DND-41 (cell line): ENCODE results near the gene CDCA8.

ENCODE experiments used
- ATAC-seq: fragments of 200-7000 bp; cut with Tn5 transposase; 3 replicates; pipeline ENCODE4 v1.9.1; 2021; ENCODE audit warnings: low read depth; ENCODE audit not compliant: insufficient read depth
- DNase-seq: peaks from one replicate; pipeline ENCODE4 v3.0.0-alpha.2; 2020
- H2AFZ ChIP-seq: 2 replicates; pipeline ENCODE4 v1.6.0; 2012; ENCODE audit warnings: low read depth, low read length
- H3K27ac ChIP-seq: 2 replicates; pipeline ENCODE4 v1.5.1; 2012; ENCODE audit warnings: low read length, inconsistent platforms
- H3K27me3 ChIP-seq: fragments of 200-600 bp; sonication (generic); 2 replicates; pipeline ENCODE4 v1.6.0; 2012; ENCODE audit warnings: low read length, mild to moderate bottlenecking, inconsistent platforms; ENCODE audit not compliant: insufficient read depth, poor library complexity
- H3K36me3 ChIP-seq: 2 replicates; pipeline ENCODE4 v1.5.1; 2012; ENCODE audit warnings: low read length, inconsistent platforms; ENCODE audit not compliant: insufficient read depth
- H3K4me1 ChIP-seq: 2 replicates; pipeline ENCODE4 v1.5.1; 2012; ENCODE audit warnings: mild to moderate bottlenecking, low read length; ENCODE audit not compliant: insufficient read depth
- H3K4me2 ChIP-seq: 2 replicates; pipeline ENCODE4 v1.6.0; 2012; ENCODE audit warnings: mild to moderate bottlenecking, moderate library complexity, low read length, inconsistent platforms; ENCODE audit not compliant: insufficient read depth
- H3K4me3 ChIP-seq, 2 experiments: fragments of 200-600 bp in 1 of 2; shearing (Covaris generic) in 1 of 2; 2 replicates each; pipeline ENCODE4 v1.5.1; 2012 to 2016; ENCODE audit warnings: inconsistent platforms in 2 of 2, low read length in 2 of 2, mild to moderate bottlenecking in 2 of 2, low read depth in 1 of 2, moderate library complexity in 1 of 2
- H3K79me2 ChIP-seq: 2 replicates; pipeline ENCODE4 v1.6.0; 2012; ENCODE audit warnings: low read length, inconsistent platforms; ENCODE audit not compliant: insufficient read depth
- H3K9ac ChIP-seq: 2 replicates; pipeline ENCODE4 v1.6.0; 2012; ENCODE audit warnings: low read depth, mild to moderate bottlenecking, inconsistent platforms, low read length, moderate library complexity
- H3K9me3 ChIP-seq: 2 replicates; pipeline ENCODE4 v1.5.1; 2012; ENCODE audit warnings: low read length, moderate library complexity, mild to moderate bottlenecking, inconsistent platforms; ENCODE audit not compliant: insufficient read depth, severe bottlenecking
- H4K20me1 ChIP-seq: 2 replicates; pipeline ENCODE4 v1.6.0; 2012; ENCODE audit warnings: low read length; ENCODE audit not compliant: insufficient read depth
- CTCF ChIP-seq: IDR thresholded peaks from 2 replicates; pipeline ENCODE4 v1.5.1; 2012; ENCODE audit warnings: borderline replicate concordance, low read length, moderate library complexity, mild to moderate bottlenecking; ENCODE audit not compliant: poor library complexity, severe bottlenecking; ENCODE audit errors: extremely low read depth
- EZH2 ChIP-seq: IDR thresholded peaks from 3 replicates; pipeline ENCODE4 v1.6.1; 2012; ENCODE audit warnings: borderline replicate concordance, low read depth, mild to moderate bottlenecking, moderate library complexity, low read length, inconsistent platforms; ENCODE audit not compliant: severe bottlenecking

Gene CDCA8

GRCh38 chr1:37755290-37755689, 63.0 kb downstream of the CDCA8 start:
- Histone ChIP-seq H3K27ac (no peak overlapping the region), H3K79me2 (no peaks in the 10 kb centered on the region), H3K36me3 (no peaks in the 10 kb centered on the region), H4K20me1 (no peaks in the 10 kb centered on the region; the same call in 1 of the 2 replicates), H3K27me3 (peaks cover 5% of the 10 kb centered on the region), H3K4me2 (no peak overlapping the region), H2AFZ (no peak overlapping the region), H3K4me1 (no peaks in the 10 kb centered on the region), H3K9ac (no peak overlapping the region), H3K9me3 (no peaks in the 10 kb centered on the region), H3K4me3 (no peak overlapping the region)
- no peak for TF ChIP-seq CTCF
- no peak for TF ChIP-seq EZH2
- DNase-seq (no peak), ATAC-seq (no peak)

- H3K79me2 ChIP-seq: no peaks in the 10 kb centered on the region
- no peak overlapping the region for H3K9ac ChIP-seq
- H2AFZ ChIP-seq: no peak overlapping the region
- H4K20me1 ChIP-seq: no peaks in the 10 kb centered on the region; the same call in 1 of the 2 replicates
- peaks cover 5% of the 10 kb centered on the region for H3K27me3 ChIP-seq
- no peak for TF ChIP-seq EZH2
- no peak for TF ChIP-seq CTCF
- H3K4me1 ChIP-seq: no peaks in the 10 kb centered on the region
- DNase-seq (no peak), ATAC-seq (no peak)
- H3K4me2 ChIP-seq: no peak overlapping the region
- H3K9me3 ChIP-seq: no peaks in the 10 kb centered on the region
- no peak overlapping the region for H3K4me3 ChIP-seq
- no peaks in the 10 kb centered on the region for H3K36me3 ChIP-seq
- H3K27ac ChIP-seq: no peak overlapping the region
These were observed 63.7 kb downstream of the CDCA8 start for GRCh38 chr1:37755951-37756560.
